ENCODE measurements around the gene SLC25A44. TPM values are rescaled to one million over a fixed set of nuclear protein-coding genes. Genes with fewer than 3 reads are reported as not detected.
A peak's percentile ranks its signal among the peaks of the same experiment; 100 is the strongest.

Gene SLC25A44
- total RNA-seq, 1 experiment from 2014 or later: 33.0 TPM

GRCh38 chr1:156160743-156161171, 33.1 kb upstream of the SLC25A44 start:
- H3K27me3 ChIP-seq (ENCODE audit: control insufficient read depth, insufficient read depth, low read length): no peaks in the 10 kb centered on the region
- H3K36me3 ChIP-seq (ENCODE audit: control insufficient read depth, insufficient read depth, low read length): no peaks in the 10 kb centered on the region
- H3K4me3 ChIP-seq (ENCODE audit: low read depth in 2 of 2, low read length in 2 of 2): no peak overlapping the region
- intact Hi-C loops (cut with micrococcal nuclease; ENCODE audit: unreplicated experiment) (no loop called here), in situ Hi-C loops (cut with HindIII; ENCODE audit: low pct_unique_long_range_greater_than_20kb, low sequenced_read_pairs) (no loop called here)
- no peaks in the 10 kb centered on the region; the same call in 1 of the 2 replicates for H3K4me1 ChIP-seq (ENCODE audit: control insufficient read depth, insufficient read depth, low read length)
- BruUV-seq (replicated peaks): no TSS peak
- no peak for DNase-seq (ENCODE audit: low read depth, low spot score)
- TF ChIP-seq SIN3A (IDR thresholded peaks at IDR 0.05; ENCODE audit: borderline replicate concordance, insufficient read depth, low read depth, low read length) (no peak), TCF7L2 (IDR thresholded peaks at IDR 0.05; ENCODE audit: low read depth, low read length) (no peak), POLR2AphosphoS5 (IDR thresholded peaks at IDR 0.05; ENCODE audit: low read depth, low read length) (no peak)
- TF ChIP-seq, protein P1, sequence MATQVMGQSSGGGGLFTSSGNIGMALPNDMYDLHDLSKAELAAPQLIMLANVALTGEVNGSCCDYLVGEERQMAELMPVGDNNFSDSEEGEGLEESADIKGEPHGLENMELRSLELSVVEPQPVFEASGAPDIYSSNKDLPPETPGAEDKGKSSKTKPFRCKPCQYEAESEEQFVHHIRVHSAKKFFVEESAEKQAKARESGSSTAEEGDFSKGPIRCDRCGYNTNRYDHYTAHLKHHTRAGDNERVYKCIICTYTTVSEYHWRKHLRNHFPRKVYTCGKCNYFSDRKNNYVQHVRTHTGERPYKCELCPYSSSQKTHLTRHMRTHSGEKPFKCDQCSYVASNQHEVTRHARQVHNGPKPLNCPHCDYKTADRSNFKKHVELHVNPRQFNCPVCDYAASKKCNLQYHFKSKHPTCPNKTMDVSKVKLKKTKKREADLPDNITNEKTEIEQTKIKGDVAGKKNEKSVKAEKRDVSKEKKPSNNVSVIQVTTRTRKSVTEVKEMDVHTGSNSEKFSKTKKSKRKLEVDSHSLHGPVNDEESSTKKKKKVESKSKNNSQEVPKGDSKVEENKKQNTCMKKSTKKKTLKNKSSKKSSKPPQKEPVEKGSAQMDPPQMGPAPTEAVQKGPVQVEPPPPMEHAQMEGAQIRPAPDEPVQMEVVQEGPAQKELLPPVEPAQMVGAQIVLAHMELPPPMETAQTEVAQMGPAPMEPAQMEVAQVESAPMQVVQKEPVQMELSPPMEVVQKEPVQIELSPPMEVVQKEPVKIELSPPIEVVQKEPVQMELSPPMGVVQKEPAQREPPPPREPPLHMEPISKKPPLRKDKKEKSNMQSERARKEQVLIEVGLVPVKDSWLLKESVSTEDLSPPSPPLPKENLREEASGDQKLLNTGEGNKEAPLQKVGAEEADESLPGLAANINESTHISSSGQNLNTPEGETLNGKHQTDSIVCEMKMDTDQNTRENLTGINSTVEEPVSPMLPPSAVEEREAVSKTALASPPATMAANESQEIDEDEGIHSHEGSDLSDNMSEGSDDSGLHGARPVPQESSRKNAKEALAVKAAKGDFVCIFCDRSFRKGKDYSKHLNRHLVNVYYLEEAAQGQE (IDR thresholded peaks at IDR 0.05; ENCODE audit: insufficient read depth in 1 of 2, low read depth in 2 of 2, low read length in 1 of 2): no peak
- TF ChIP-seq, protein P2, sequence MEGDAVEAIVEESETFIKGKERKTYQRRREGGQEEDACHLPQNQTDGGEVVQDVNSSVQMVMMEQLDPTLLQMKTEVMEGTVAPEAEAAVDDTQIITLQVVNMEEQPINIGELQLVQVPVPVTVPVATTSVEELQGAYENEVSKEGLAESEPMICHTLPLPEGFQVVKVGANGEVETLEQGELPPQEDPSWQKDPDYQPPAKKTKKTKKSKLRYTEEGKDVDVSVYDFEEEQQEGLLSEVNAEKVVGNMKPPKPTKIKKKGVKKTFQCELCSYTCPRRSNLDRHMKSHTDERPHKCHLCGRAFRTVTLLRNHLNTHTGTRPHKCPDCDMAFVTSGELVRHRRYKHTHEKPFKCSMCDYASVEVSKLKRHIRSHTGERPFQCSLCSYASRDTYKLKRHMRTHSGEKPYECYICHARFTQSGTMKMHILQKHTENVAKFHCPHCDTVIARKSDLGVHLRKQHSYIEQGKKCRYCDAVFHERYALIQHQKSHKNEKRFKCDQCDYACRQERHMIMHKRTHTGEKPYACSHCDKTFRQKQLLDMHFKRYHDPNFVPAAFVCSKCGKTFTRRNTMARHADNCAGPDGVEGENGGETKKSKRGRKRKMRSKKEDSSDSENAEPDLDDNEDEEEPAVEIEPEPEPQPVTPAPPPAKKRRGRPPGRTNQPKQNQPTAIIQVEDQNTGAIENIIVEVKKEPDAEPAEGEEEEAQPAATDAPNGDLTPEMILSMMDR (IDR thresholded peaks at IDR 0.05): no peak
- ChIA-PET CTCF (no interaction called here), POLR2A (interaction anchor here (0.5 kb wide), 1 partner anchor 10 kb away, joined by 9 read pairs; no protein-coding TSS in a partner anchor)
- H3K27ac ChIP-seq (ENCODE audit: low read length): no peak overlapping the region
- no peak for ATAC-seq
- no peaks in the 10 kb centered on the region for H3K9me3 ChIP-seq (ENCODE audit: control insufficient read depth, insufficient read depth, low read depth, low read length)

DNA sequence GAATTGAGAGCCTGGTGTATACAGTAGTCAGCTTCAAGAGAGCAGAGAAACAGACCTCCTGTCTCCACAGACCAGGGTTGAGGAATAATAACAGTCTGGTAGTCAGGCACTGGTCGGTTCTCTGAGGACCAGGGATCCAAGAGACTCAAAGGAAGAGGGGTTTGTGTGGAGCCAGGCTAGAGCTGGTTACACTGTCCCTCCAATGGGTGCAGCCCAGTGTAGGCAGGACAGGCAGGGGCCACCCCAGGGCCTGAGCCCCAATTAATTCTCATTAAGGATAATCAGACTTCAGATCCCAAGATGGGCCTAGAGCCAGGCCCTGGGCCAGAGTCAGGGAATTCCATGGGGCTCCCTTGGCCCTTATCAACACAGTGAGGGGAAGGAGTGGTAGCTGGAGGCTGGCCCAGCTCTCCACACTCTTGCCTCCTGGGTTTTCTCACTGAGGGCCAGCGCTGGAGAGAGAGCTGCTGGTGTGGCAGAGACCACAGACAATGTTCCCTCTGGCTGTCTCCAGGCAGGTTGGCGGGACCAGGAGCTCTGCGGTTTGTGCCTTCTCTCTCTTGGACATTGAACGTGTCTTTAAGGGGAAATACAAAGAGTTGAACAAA, 31.4 kb upstream of the SLC25A44 start:
- Histone ChIP-seq H3K27ac (ENCODE audit: low read length) (no peak overlapping the region), H3K9me3 (ENCODE audit: control insufficient read depth, insufficient read depth, low read depth, low read length) (no peaks in the 10 kb centered on the region), H3K27me3 (ENCODE audit: control insufficient read depth, insufficient read depth, low read length) (no peaks in the 10 kb centered on the region), H3K36me3 (ENCODE audit: control insufficient read depth, insufficient read depth, low read length) (no peaks in the 10 kb centered on the region), H3K4me3 (ENCODE audit: low read depth in 2 of 2, low read length in 2 of 2) (no peak overlapping the region), H3K4me1 (ENCODE audit: control insufficient read depth, insufficient read depth, low read length) (no peaks in the 10 kb centered on the region)
- ChIA-PET POLR2A (no interaction called here), CTCF (interaction anchor here (0.7 kb wide), 1 partner anchor 34 kb away, joined by 3 read pairs; no protein-coding TSS in a partner anchor)
- in situ Hi-C loops (cut with HindIII; ENCODE audit: low pct_unique_long_range_greater_than_20kb, low sequenced_read_pairs): no loop called here
- intact Hi-C loops (cut with micrococcal nuclease; ENCODE audit: unreplicated experiment): loop anchor here (2.0 kb wide), 1 partner anchor 48 kb away; the partner anchor contains the start of gene LMNA
- DNase-seq (ENCODE audit: low read depth, low spot score) (no peak), ATAC-seq (peak; percentile 26; the same call in 1 of the 2 replicates)
- BruUV-seq (replicated peaks): no TSS peak
- TF ChIP-seq SIN3A (IDR thresholded peaks at IDR 0.05; ENCODE audit: borderline replicate concordance, insufficient read depth, low read depth, low read length): no peak
- TF ChIP-seq POLR2AphosphoS5 (IDR thresholded peaks at IDR 0.05; ENCODE audit: low read depth, low read length): no peak
- TF ChIP-seq, protein P1 (IDR thresholded peaks at IDR 0.05; ENCODE audit: insufficient read depth in 1 of 2, low read depth in 2 of 2, low read length in 1 of 2): no peak
- TF ChIP-seq TCF7L2 (IDR thresholded peaks at IDR 0.05; ENCODE audit: low read depth, low read length): no peak
